Measurements from ENCODE around the gene FAM227B.
A peak's percentile ranks its signal among the peaks of the same experiment; 100 is the strongest.

FAM227B gene

DNA sequence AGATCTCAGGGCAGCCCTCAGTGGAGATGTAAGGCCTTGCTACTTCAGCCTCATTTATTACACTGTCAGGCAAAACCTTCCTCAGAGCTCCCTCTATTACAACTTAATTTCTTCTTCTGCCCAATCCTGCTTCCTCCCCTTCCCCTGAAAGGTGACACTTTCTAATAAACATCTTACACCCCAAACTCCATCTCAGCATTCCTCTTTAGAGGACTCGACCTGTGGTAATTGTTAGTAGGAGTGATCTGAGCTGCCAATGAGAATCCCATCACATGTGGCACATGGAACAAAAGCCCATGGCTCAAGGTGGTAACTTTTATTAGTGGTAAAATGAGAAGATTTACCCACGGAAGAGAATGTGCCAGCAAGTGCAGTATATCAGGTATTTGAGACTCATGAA lies 30.1 kb upstream of the FAM227B start:
- no peak for TF ChIP-seq CTCF (IDR thresholded peaks at IDR 0.05; ENCODE audit: low read depth, low read length)
- Histone ChIP-seq H3K27me3 (no peaks in the 10 kb centered on the region), H3K36me3 (no peaks in the 10 kb centered on the region), H3K4me3 (ENCODE audit: low read depth, low read length) (no peak overlapping the region), H3K4me1 (no peaks in the 10 kb centered on the region), H3K9me3 (no peaks in the 10 kb centered on the region)
- no peak for DNase-seq

GRCh38 chr15:49649987-49650386 lies 29.4 kb upstream of the FAM227B start:
- TF ChIP-seq CTCF (IDR thresholded peaks at IDR 0.05; ENCODE audit: low read depth, low read length) = no peak
- no peaks in the 10 kb centered on the region for H3K27me3 ChIP-seq
- DNase-seq = no peak
- H3K36me3 ChIP-seq = no peaks in the 10 kb centered on the region
- no peaks in the 10 kb centered on the region for H3K9me3 ChIP-seq
- H3K4me1 ChIP-seq = no peaks in the 10 kb centered on the region
- no peak overlapping the region for H3K4me3 ChIP-seq (ENCODE audit: low read depth, low read length)

- no peak for DNase-seq
- no peak overlapping the region for H3K4me3 ChIP-seq (ENCODE audit: low read depth, low read length)
- no peaks in the 10 kb centered on the region for H3K9me3 ChIP-seq
- H3K36me3 ChIP-seq = no peaks in the 10 kb centered on the region
- TF ChIP-seq CTCF (IDR thresholded peaks at IDR 0.05; ENCODE audit: low read depth, low read length) = no peak
- no peaks in the 10 kb centered on the region for H3K27me3 ChIP-seq
- H3K4me1 ChIP-seq = no peaks in the 10 kb centered on the region
These were observed 26.3 kb upstream of the FAM227B start for GRCh38 chr15:49646891-49647290.

- no peaks in the 10 kb centered on the region for H3K9me3 ChIP-seq
- DNase-seq = peak; percentile 25
- no peaks in the 10 kb centered on the region for H3K27me3 ChIP-seq
- no peak overlapping the region for H3K4me3 ChIP-seq (ENCODE audit: low read depth, low read length)
- H3K4me1 ChIP-seq = no peaks in the 10 kb centered on the region
- no peaks in the 10 kb centered on the region for H3K36me3 ChIP-seq
- TF ChIP-seq CTCF (IDR thresholded peaks at IDR 0.05; ENCODE audit: low read depth, low read length) = no peak
These were observed 25.3 kb upstream of the FAM227B start for GRCh38 chr15:49645941-49646340.

GRCh38 chr15:49645277-49645676 lies 24.7 kb upstream of the FAM227B start:
- no peak for DNase-seq
- H3K27me3 ChIP-seq = no peaks in the 10 kb centered on the region
- no peaks in the 10 kb centered on the region for H3K36me3 ChIP-seq
- H3K4me1 ChIP-seq = no peaks in the 10 kb centered on the region
- H3K4me3 ChIP-seq (ENCODE audit: low read depth, low read length) = no peak overlapping the region
- no peak for TF ChIP-seq CTCF (IDR thresholded peaks at IDR 0.05; ENCODE audit: low read depth, low read length)
- H3K9me3 ChIP-seq = no peaks in the 10 kb centered on the region

- Histone ChIP-seq H3K9me3 (no peaks in the 10 kb centered on the region), H3K27me3 (no peaks in the 10 kb centered on the region), H3K4me1 (no peaks in the 10 kb centered on the region), H3K4me3 (ENCODE audit: low read depth, low read length) (no peak overlapping the region), H3K36me3 (no peaks in the 10 kb centered on the region)
- DNase-seq = no peak
- no peak for TF ChIP-seq CTCF (IDR thresholded peaks at IDR 0.05; ENCODE audit: low read depth, low read length)
These were observed 23.8 kb upstream of the FAM227B start for GRCh38 chr15:49644364-49644794.
